ENCODE results near the gene GRHPR. TPM values are rescaled to one million over a fixed set of nuclear protein-coding genes. Genes with fewer than 3 reads are reported as not detected.

The GRHPR gene
- total RNA-seq, 4 donors from 2014 or later = 132 to 156 (median 141) TPM

- no peak for TF ChIP-seq EP300 (IDR thresholded peaks at IDR 0.05)
- no peak for TF ChIP-seq CTCF (IDR thresholded peaks at IDR 0.05)
- no peak for TF ChIP-seq POLR2A (IDR thresholded peaks at IDR 0.05)
- no peak for TF ChIP-seq POLR2AphosphoS5 (IDR thresholded peaks at IDR 0.05)
- Histone ChIP-seq H3K4me1 (no peaks in the 10 kb centered on the region), H3K9me3 (no peaks in the 10 kb centered on the region), H3K27me3 (no peaks in the 10 kb centered on the region), H3K4me3 (no peak overlapping the region), H3K36me3 (no peaks in the 10 kb centered on the region), H3K27ac (no peak overlapping the region)
- WGBS = 72% methylated on average over 13 of the region's 13 CpGs
- DNase-seq (ENCODE audit: low spot score in 2 of 2) = no peak
These were observed 44.5 kb upstream of the GRHPR start for GRCh38 chr9:37377688-37378612.

GRCh38 chr9:37378613-37379004 lies 43.9 kb upstream of the GRHPR start:
- Histone ChIP-seq H3K27me3 (no peaks in the 10 kb centered on the region), H3K9me3 (no peaks in the 10 kb centered on the region), H3K36me3 (no peaks in the 10 kb centered on the region), H3K4me1 (no peaks in the 10 kb centered on the region), H3K27ac (no peak overlapping the region), H3K4me3 (no peak overlapping the region)
- no peak for DNase-seq (ENCODE audit: low spot score in 2 of 2)
- WGBS = 91% methylated on average over 19 of the region's 19 CpGs
- TF ChIP-seq POLR2AphosphoS5 (IDR thresholded peaks at IDR 0.05) (no peak), CTCF (IDR thresholded peaks at IDR 0.05) (no peak), POLR2A (IDR thresholded peaks at IDR 0.05) (no peak), EP300 (IDR thresholded peaks at IDR 0.05) (no peak)

GRCh38 chr9:37379835-37380234 lies 42.7 kb upstream of the GRHPR start:
- Histone ChIP-seq H3K27me3 (no peaks in the 10 kb centered on the region), H3K36me3 (no peaks in the 10 kb centered on the region), H3K9me3 (no peaks in the 10 kb centered on the region), H3K27ac (no peak overlapping the region), H3K4me1 (no peaks in the 10 kb centered on the region), H3K4me3 (no peak overlapping the region)
- WGBS = 63% methylated on average over 2 of the region's 2 CpGs
- DNase-seq (ENCODE audit: low spot score in 2 of 2) = no peak
- TF ChIP-seq POLR2AphosphoS5 (IDR thresholded peaks at IDR 0.05) (no peak), CTCF (IDR thresholded peaks at IDR 0.05) (no peak), POLR2A (IDR thresholded peaks at IDR 0.05) (no peak), EP300 (IDR thresholded peaks at IDR 0.05) (no peak)

GRCh38 chr9:37380570-37380969 lies 41.9 kb upstream of the GRHPR start:
- TF ChIP-seq EP300 (IDR thresholded peaks at IDR 0.05) (no peak), POLR2A (IDR thresholded peaks at IDR 0.05) (no peak), CTCF (IDR thresholded peaks at IDR 0.05) (no peak), POLR2AphosphoS5 (IDR thresholded peaks at IDR 0.05) (no peak)
- H3K4me3 ChIP-seq = no peak overlapping the region
- no peak overlapping the region for H3K27ac ChIP-seq
- no peaks in the 10 kb centered on the region for H3K36me3 ChIP-seq
- H3K9me3 ChIP-seq = no peaks in the 10 kb centered on the region
- H3K27me3 ChIP-seq = no peaks in the 10 kb centered on the region
- no peaks in the 10 kb centered on the region for H3K4me1 ChIP-seq
- 90% methylated on average over 9 of the region's 9 CpGs for WGBS
- DNase-seq (ENCODE audit: low spot score in 2 of 2) = no peak

GRCh38 chr9:37381094-37381741 lies 41.3 kb upstream of the GRHPR start:
- Histone ChIP-seq H3K36me3 (no peaks in the 10 kb centered on the region), H3K27ac (no peak overlapping the region), H3K9me3 (no peaks in the 10 kb centered on the region), H3K4me3 (no peak overlapping the region), H3K27me3 (no peaks in the 10 kb centered on the region), H3K4me1 (no peaks in the 10 kb centered on the region)
- TF ChIP-seq EP300 (IDR thresholded peaks at IDR 0.05) = no peak
- TF ChIP-seq CTCF (IDR thresholded peaks at IDR 0.05) = no peak
- TF ChIP-seq POLR2AphosphoS5 (IDR thresholded peaks at IDR 0.05) = no peak
- TF ChIP-seq POLR2A (IDR thresholded peaks at IDR 0.05) = no peak
- DNase-seq (ENCODE audit: low spot score in 2 of 2) = no peak
- WGBS = 91% methylated on average over 11 of the region's 11 CpGs

Data from suprapubic skin (tissue), 4 donors.